HepG2 (cell line): ENCODE data around the gene GIPC1. TPM values are rescaled to one million over a fixed set of nuclear protein-coding genes. Genes with fewer than 3 reads are reported as not detected.

Experiments used
- FOXA3 ChIP-seq: IDR thresholded peaks from 2 replicates; pipeline ENCODE4 v1.6.1; 2016; ENCODE audit warnings: missing genetic modification reagents, missing compliant biosample characterization
- GTF3A ChIP-seq: sonication (generic); formaldehyde crosslinking; conservative IDR thresholded peaks from 2 replicates; pipeline ENCODE4 v1.4.0; 2020; ENCODE audit warnings: mild to moderate bottlenecking, missing genetic modification reagents
- HOXA3 ChIP-seq: sonication (generic); formaldehyde crosslinking; IDR thresholded peaks from 2 replicates; pipeline ENCODE4 v1.5.0; 2020; ENCODE audit warnings: missing genetic modification reagents
- KAT7 ChIP-seq: IDR thresholded peaks from 2 replicates; pipeline ENCODE4 v1.6.1; 2018; ENCODE audit warnings: borderline replicate concordance, missing compliant biosample characterization
- NCOA2 ChIP-seq: sonication (generic); formaldehyde crosslinking; IDR thresholded peaks from 2 replicates; pipeline ENCODE4 v1.8.0; 2022; ENCODE audit warnings: inconsistent platforms
- NRL ChIP-seq: sonication (generic); formaldehyde crosslinking; IDR thresholded peaks from 2 replicates; pipeline ENCODE4 v1.5.0; 2020; ENCODE audit warnings: missing genetic modification reagents, mild to moderate bottlenecking, moderate library complexity, borderline replicate concordance
- SIN3B ChIP-seq: fragments of 150-350 bp; IDR thresholded peaks from 2 replicates; pipeline ENCODE4 v1.6.1; 2014; ENCODE audit warnings: low read length
- SMARCC2 ChIP-seq: fragments of 450-650 bp; IDR thresholded peaks from 2 replicates; pipeline ENCODE4 v1.6.1; 2017; ENCODE audit warnings: antibody characterized with exemption, mild to moderate bottlenecking
- SMC3 ChIP-seq: IDR thresholded peaks from 2 replicates; pipeline ENCODE4 v1.6.1; 2011; ENCODE audit warnings: low read length, improper control_type of control experiment
- TBX3 ChIP-seq: fragments of 450-650 bp; IDR thresholded peaks from 2 replicates; pipeline ENCODE4 v1.6.1; 2017; ENCODE audit warnings: antibody characterized with exemption, mild to moderate bottlenecking, inconsistent platforms, borderline replicate concordance
- ZKSCAN5 ChIP-seq: sonication (generic); formaldehyde crosslinking; IDR thresholded peaks from 2 replicates; pipeline ENCODE4 v1.5.1; 2020; ENCODE audit warnings: mild to moderate bottlenecking, missing genetic modification reagents
- ZNF232 ChIP-seq: sonication (generic); formaldehyde crosslinking; IDR thresholded peaks from 2 replicates; pipeline ENCODE4 v1.4.0; 2020; ENCODE audit warnings: missing genetic modification reagents, borderline replicate concordance
- ZNF841 ChIP-seq: sonication (generic); formaldehyde crosslinking; IDR thresholded peaks from 2 replicates; pipeline ENCODE4 v1.8.1; 2023; ENCODE audit warnings: missing genetic modification reagents, borderline replicate concordance
- ZZZ3 ChIP-seq: sonication (generic); formaldehyde crosslinking; IDR thresholded peaks from 2 replicates; pipeline ENCODE4 v1.4.0; 2020; ENCODE audit warnings: missing genetic modification reagents, mild to moderate bottlenecking, borderline replicate concordance
- polyA plus RNA-seq, 8 experiments: library from polyadenylated mRNA; depleted of rRNA in 3 of 8; stranded (reverse) in 7 of 8; unstranded in 1 of 8; fragments of >200 nt; fragmentation: Illumina TruSeq in 4 of 8; extraction: Trizol in 4 of 8; gene quantifications; 2 replicates each; pipeline versions ENCODE4 v1.2.1 to v1.2.3, GENCODE V29; 2011 to 2016; ENCODE audit warnings: low read depth in 4 of 8, missing spikeins in 1 of 8, mixed read lengths in 1 of 8; ENCODE audit not compliant: insufficient read depth in 1 of 8
- total RNA-seq, 5 experiments: library from RNA; depleted of rRNA; stranded (reverse); fragments of >200 nt; fragmentation: Illumina TruSeq; extraction: Trizol; gene quantifications; 2 replicates each; pipeline ENCODE4 v1.2.3, GENCODE V29; 2016; ENCODE audit warnings: low read depth in 1 of 5
- TF ChIP-seq, protein P1 (sequence below): sonication (generic); formaldehyde crosslinking; IDR thresholded peaks from 2 replicates; pipeline ENCODE4 v1.5.0; 2020; ENCODE audit warnings: missing genetic modification reagents
- TF ChIP-seq, protein P2 (sequence below): sonication (generic); formaldehyde crosslinking; IDR thresholded peaks from 2 replicates; pipeline ENCODE4 v1.4.0; 2020; ENCODE audit warnings: mild to moderate bottlenecking, low read depth, missing genetic modification reagents
- TF ChIP-seq, protein P3 (sequence below): sonication (generic); formaldehyde crosslinking; IDR thresholded peaks from 2 replicates; pipeline ENCODE4 v1.5.1; 2020; ENCODE audit warnings: mild to moderate bottlenecking, moderate library complexity, missing genetic modification reagents
- TF ChIP-seq, protein P4 (sequence below): sonication (generic); formaldehyde crosslinking; IDR thresholded peaks from 2 replicates; pipeline ENCODE4 v1.8.0; 2022; ENCODE audit warnings: missing genetic modification reagents, low read depth, mild to moderate bottlenecking, borderline replicate concordance
- TF ChIP-seq, protein P5 (sequence below): sonication (generic); formaldehyde crosslinking; IDR thresholded peaks from 2 replicates; pipeline ENCODE4 v1.4.0; 2020; ENCODE audit warnings: missing genetic modification reagents
- TF ChIP-seq, protein P6 (sequence below): IDR thresholded peaks from 2 replicates; pipeline ENCODE4 v1.6.1; 2012; ENCODE audit warnings: low read length, improper control_type of control experiment

Gene GIPC1
- total and polyA plus RNA-seq, 2 of the 13 experiments (the other 11 are each of a cell fraction or from before 2014, with no cell fraction given), result 27.1 to 48.1 TPM

DNA sequence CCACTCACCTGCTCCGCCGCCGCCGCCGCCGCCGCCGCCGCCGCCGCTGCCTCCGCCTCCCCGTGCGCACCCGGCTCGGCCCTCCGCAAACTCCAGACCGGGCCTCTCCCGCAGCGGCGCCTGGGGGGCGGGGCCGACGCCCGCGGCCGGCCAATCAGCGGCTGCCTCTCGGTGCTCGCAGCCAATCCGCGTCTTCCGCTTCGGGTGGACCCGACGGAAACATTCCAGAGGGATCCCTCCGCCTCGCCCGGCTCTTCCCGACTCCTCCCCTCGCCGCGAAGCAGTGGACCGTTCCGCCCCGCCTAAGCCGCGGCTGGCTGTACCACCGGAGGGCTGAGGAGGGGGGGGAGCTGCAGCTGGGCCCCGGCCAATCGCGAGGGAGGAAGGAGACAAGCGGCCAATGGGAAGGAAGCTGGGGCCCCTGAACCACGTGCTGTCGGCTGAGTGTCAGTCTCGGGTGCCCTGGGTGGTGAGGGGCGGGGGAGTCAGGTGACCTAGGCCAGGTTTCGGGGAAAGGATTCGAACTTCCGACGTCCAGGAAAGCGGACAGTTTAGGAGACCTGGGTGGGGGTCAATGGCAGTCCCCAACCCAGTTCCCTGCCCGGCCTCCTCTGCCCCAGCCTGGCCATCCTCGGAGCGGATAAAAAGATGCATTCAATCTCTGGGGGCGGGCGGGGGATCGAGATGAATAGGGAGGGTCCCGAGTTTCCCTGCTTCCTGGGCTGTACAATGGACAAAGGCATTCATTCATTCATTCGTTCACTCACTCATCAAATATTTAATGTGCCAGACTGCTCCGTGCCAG lies at the start of gene GIPC1 (continued):
- TF ChIP-seq NRL (no peak; the same call in 1 of the 2 replicates), ZKSCAN5 (0 out of 2 replicates have a peak, but pooled peaks have one; percentile 15), TBX3 (peak; percentile 46; the same call in 1 of the 2 replicates), GTF3A (CRISPR knock-in tag) (no peak), NCOA2 (peak; percentile 33; the same call in 1 of the 2 replicates), HOXA3 (CRISPR knock-in tag) (peak; percentile 78), FOXA3 (CRISPR knock-in tag) (peak; percentile 50; the same call in 1 of the 2 replicates), SIN3B (no peak), ZNF232 (CRISPR knock-in tag) (no peak; the same call in 1 of the 2 replicates), SMARCC2 (no peak), ZNF841 (0 out of 2 replicates have a peak, but pooled peaks have one; percentile 65), ZZZ3 (no peak), SMC3 (no peak), KAT7 (CRISPR knock-in tag) (peak; percentile 49; the same call in 1 of the 2 replicates)
- TF ChIP-seq, protein P1, sequence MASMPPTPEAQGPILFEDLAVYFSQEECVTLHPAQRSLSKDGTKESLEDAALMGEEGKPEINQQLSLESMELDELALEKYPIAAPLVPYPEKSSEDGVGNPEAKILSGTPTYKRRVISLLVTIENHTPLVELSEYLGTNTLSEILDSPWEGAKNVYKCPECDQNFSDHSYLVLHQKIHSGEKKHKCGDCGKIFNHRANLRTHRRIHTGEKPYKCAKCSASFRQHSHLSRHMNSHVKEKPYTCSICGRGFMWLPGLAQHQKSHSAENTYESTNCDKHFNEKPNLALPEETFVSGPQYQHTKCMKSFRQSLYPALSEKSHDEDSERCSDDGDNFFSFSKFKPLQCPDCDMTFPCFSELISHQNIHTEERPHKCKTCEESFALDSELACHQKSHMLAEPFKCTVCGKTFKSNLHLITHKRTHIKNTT (CRISPR knock-in tag), result no peak
- TF ChIP-seq, protein P2, sequence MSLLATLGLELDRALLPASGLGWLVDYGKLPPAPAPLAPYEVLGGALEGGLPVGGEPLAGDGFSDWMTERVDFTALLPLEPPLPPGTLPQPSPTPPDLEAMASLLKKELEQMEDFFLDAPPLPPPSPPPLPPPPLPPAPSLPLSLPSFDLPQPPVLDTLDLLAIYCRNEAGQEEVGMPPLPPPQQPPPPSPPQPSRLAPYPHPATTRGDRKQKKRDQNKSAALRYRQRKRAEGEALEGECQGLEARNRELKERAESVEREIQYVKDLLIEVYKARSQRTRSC (CRISPR knock-in tag), result no peak
- TF ChIP-seq, protein P3, sequence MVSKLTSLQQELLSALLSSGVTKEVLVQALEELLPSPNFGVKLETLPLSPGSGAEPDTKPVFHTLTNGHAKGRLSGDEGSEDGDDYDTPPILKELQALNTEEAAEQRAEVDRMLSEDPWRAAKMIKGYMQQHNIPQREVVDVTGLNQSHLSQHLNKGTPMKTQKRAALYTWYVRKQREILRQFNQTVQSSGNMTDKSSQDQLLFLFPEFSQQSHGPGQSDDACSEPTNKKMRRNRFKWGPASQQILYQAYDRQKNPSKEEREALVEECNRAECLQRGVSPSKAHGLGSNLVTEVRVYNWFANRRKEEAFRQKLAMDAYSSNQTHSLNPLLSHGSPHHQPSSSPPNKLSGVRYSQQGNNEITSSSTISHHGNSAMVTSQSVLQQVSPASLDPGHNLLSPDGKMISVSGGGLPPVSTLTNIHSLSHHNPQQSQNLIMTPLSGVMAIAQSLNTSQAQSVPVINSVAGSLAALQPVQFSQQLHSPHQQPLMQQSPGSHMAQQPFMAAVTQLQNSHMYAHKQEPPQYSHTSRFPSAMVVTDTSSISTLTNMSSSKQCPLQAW (CRISPR knock-in tag), result peak; percentile 87
- TF ChIP-seq, protein P4, sequence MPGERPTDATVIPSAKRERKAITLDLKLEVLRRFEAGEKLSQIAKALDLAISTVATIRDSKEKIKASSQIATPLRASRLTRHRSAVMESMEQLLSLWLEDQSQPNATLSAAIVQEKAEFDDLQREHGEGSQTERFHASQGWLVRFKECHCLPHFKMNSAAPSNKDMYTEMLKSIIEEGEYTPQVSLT (CRISPR knock-in tag), result peak; percentile 46; the same call in 1 of the 2 replicates
- TF ChIP-seq, protein P5, sequence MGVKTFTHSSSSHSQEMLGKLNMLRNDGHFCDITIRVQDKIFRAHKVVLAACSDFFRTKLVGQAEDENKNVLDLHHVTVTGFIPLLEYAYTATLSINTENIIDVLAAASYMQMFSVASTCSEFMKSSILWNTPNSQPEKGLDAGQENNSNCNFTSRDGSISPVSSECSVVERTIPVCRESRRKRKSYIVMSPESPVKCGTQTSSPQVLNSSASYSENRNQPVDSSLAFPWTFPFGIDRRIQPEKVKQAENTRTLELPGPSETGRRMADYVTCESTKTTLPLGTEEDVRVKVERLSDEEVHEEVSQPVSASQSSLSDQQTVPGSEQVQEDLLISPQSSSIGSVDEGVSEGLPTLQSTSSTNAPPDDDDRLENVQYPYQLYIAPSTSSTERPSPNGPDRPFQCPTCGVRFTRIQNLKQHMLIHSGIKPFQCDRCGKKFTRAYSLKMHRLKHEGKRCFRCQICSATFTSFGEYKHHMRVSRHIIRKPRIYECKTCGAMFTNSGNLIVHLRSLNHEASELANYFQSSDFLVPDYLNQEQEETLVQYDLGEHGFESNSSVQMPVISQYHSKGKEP (CRISPR knock-in tag), result no peak
- TF ChIP-seq, protein P6, sequence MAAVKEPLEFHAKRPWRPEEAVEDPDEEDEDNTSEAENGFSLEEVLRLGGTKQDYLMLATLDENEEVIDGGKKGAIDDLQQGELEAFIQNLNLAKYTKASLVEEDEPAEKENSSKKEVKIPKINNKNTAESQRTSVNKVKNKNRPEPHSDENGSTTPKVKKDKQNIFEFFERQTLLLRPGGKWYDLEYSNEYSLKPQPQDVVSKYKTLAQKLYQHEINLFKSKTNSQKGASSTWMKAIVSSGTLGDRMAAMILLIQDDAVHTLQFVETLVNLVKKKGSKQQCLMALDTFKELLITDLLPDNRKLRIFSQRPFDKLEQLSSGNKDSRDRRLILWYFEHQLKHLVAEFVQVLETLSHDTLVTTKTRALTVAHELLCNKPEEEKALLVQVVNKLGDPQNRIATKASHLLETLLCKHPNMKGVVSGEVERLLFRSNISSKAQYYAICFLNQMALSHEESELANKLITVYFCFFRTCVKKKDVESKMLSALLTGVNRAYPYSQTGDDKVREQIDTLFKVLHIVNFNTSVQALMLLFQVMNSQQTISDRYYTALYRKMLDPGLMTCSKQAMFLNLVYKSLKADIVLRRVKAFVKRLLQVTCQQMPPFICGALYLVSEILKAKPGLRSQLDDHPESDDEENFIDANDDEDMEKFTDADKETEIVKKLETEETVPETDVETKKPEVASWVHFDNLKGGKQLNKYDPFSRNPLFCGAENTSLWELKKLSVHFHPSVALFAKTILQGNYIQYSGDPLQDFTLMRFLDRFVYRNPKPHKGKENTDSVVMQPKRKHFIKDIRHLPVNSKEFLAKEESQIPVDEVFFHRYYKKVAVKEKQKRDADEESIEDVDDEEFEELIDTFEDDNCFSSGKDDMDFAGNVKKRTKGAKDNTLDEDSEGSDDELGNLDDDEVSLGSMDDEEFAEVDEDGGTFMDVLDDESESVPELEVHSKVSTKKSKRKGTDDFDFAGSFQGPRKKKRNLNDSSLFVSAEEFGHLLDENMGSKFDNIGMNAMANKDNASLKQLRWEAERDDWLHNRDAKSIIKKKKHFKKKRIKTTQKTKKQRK, result no peak
